ENCODE data around the gene WDFY4.

DNA sequence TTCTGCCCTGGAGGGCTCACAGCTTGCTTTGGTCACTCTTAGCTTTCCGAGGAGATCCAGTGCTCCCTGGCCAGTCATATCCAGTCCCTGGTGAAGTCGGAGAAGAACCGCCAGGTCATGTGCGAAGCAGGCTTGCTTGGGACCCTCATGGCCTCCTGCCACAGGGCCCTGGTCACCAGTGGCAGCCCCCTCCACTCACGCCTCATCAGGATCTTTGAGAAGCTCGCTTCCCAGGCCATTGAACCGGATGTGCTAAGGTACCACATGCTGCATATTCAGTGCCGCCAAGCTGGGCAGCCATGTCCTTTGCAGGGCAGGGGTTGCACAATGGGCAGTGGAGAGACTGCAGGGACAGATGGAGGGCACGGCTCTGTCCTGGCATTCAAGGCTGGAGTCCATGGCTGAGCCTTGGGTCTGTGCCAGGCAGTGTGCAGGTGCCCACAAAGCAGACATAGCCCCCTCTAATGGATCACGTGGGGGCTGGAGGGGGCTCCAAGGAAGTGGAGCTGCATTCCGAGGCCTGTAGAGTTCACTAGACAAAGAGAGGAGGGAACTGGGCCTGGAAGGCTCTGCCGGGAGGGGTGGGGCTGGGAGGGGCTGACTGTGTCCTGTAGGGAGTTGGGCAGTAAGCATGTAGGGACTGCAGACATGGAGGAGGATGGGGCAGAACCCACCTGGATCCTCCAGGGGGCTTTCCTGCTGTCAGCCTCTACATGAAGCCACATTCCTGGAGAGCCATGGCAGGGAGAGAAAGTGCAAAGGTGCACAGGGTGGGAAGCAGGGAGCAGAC, 89.9 kb downstream of the WDFY4 start:
- TF ChIP-seq, protein P1, sequence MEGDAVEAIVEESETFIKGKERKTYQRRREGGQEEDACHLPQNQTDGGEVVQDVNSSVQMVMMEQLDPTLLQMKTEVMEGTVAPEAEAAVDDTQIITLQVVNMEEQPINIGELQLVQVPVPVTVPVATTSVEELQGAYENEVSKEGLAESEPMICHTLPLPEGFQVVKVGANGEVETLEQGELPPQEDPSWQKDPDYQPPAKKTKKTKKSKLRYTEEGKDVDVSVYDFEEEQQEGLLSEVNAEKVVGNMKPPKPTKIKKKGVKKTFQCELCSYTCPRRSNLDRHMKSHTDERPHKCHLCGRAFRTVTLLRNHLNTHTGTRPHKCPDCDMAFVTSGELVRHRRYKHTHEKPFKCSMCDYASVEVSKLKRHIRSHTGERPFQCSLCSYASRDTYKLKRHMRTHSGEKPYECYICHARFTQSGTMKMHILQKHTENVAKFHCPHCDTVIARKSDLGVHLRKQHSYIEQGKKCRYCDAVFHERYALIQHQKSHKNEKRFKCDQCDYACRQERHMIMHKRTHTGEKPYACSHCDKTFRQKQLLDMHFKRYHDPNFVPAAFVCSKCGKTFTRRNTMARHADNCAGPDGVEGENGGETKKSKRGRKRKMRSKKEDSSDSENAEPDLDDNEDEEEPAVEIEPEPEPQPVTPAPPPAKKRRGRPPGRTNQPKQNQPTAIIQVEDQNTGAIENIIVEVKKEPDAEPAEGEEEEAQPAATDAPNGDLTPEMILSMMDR (IDR thresholded peaks at IDR 0.05): no peak
- TF ChIP-seq POLR2A (IDR thresholded peaks at IDR 0.05; ENCODE audit: low read length): no peak
- TF ChIP-seq ZFP36 (IDR thresholded peaks at IDR 0.05; ENCODE audit: borderline replicate concordance, partially characterized antibody): no peak
- no peak for TF ChIP-seq ZNF302 (CRISPR knock-in tag; IDR thresholded peaks at IDR 0.05)
- TF ChIP-seq RAD21 (conservative IDR thresholded peaks at IDR 0.05 in 1 of 2, IDR thresholded peaks at IDR 0.05 in 1 of 2): no peak
- no peak for TF ChIP-seq JUNB (IDR thresholded peaks at IDR 0.05)
- TF ChIP-seq, protein P2, sequence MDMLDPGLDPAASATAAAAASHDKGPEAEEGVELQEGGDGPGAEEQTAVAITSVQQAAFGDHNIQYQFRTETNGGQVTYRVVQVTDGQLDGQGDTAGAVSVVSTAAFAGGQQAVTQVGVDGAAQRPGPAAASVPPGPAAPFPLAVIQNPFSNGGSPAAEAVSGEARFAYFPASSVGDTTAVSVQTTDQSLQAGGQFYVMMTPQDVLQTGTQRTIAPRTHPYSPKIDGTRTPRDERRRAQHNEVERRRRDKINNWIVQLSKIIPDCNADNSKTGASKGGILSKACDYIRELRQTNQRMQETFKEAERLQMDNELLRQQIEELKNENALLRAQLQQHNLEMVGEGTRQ (IDR thresholded peaks at IDR 0.05): no peak
- TF ChIP-seq, protein P3, sequence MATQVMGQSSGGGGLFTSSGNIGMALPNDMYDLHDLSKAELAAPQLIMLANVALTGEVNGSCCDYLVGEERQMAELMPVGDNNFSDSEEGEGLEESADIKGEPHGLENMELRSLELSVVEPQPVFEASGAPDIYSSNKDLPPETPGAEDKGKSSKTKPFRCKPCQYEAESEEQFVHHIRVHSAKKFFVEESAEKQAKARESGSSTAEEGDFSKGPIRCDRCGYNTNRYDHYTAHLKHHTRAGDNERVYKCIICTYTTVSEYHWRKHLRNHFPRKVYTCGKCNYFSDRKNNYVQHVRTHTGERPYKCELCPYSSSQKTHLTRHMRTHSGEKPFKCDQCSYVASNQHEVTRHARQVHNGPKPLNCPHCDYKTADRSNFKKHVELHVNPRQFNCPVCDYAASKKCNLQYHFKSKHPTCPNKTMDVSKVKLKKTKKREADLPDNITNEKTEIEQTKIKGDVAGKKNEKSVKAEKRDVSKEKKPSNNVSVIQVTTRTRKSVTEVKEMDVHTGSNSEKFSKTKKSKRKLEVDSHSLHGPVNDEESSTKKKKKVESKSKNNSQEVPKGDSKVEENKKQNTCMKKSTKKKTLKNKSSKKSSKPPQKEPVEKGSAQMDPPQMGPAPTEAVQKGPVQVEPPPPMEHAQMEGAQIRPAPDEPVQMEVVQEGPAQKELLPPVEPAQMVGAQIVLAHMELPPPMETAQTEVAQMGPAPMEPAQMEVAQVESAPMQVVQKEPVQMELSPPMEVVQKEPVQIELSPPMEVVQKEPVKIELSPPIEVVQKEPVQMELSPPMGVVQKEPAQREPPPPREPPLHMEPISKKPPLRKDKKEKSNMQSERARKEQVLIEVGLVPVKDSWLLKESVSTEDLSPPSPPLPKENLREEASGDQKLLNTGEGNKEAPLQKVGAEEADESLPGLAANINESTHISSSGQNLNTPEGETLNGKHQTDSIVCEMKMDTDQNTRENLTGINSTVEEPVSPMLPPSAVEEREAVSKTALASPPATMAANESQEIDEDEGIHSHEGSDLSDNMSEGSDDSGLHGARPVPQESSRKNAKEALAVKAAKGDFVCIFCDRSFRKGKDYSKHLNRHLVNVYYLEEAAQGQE (IDR thresholded peaks at IDR 0.05): no peak
- no peak for TF ChIP-seq MYC (IDR thresholded peaks at IDR 0.05; ENCODE audit: borderline replicate concordance, low read length)
- TF ChIP-seq CEBPB (IDR thresholded peaks at IDR 0.05): no peak
